GM18519 (cell line): ENCODE data around the gene COA6.

Experiments
- ATAC-seq: cut with Tn5 transposase; IDR thresholded peaks from one replicate; pipeline ENCODE4 v1.9.1; 2021; ENCODE audit warnings: mild to moderate bottlenecking, moderate library complexity; ENCODE audit not compliant: unreplicated experiment, low FRiP score

Gene COA6

DNA sequence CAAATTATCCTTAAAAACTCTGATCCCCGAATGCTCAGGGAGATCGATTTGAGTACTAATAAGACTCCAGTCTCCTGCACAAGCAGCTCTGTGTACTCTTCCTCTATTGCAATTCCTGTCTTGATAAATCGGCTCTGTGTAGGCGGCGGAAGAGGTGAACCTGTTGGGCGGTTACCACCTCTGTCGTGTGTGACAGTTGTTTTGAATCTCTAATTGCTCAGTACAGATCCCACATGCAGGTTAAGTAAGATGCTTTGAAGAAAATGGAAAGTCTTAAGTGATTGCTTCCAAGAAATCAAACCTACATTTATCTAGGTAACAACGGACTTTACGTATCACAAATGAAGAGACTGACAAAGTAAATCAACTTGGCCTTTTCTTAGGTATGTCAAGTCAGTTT lies 35.5 kb downstream of the COA6 start:
- ATAC-seq, result no peak

DNA sequence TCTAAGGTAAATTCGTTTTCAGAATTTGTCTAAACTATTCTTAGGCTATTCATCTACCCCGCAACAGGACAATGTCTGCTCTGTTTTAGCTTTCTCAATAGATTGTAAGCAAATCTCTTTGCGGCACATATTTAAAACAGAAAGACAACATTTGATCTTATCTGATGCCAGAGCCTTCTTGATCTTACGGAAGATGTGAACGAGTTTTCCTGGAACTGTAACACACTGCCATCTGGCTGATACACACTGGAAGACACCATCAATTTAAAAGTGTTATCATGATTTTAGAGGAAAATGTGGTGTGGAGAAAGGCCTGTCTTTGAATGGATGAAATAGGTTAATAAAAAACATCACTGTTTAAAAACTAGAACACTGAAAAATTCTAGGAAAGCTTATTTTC lies 36.1 kb downstream of the COA6 start:
- no peak for ATAC-seq

- no peak for ATAC-seq
Measured at GRCh38 chr1:234412830-234413229, 39.6 kb downstream of the COA6 start.

- ATAC-seq, result no peak
Measured at GRCh38 chr1:234413485-234413884, 40.2 kb downstream of the COA6 start.

DNA sequence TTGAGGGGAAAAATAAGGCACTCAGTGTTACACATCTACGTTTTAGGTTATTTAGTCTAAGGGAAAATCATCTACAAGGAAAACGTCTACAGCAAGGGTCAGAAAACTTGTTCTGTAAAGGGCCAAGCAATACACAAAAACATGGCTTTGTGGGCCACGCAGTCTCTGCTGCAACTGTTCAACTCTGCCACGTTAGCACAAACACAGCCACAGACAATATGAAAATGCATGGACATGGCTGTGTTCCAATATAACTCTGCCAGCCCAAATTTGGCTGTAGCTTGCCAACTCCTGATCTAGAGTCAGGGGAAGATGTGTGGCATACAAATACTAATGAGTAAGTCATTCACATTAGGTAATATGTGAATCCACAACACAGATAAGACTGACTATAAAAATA lies 40.7 kb downstream of the COA6 start:
- ATAC-seq, result no peak

- no peak for ATAC-seq
Measured at GRCh38 chr1:234427950-234428646, 54.8 kb downstream of the COA6 start.

- ATAC-seq, result no peak
Measured at GRCh38 chr1:234429434-234429806, 56.2 kb downstream of the COA6 start.

DNA sequence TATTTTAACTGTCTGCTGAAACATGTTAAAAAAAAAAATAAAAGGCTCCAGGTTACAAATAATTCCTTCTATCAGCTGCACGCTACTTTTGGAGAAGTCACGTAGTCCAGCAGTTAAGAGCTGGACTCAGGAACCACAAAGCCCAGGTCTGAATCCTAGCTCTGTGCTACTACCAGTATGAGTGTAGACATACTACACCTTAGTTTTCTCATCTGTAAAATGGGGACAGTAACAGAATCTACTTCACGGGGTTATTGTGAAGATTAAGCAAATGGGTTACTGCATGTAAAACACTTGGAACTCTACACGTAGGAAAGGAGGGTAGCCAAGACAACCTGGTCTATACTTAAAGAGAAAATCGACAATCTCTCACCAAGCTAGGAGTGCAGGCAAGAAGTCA lies 57.4 kb downstream of the COA6 start:
- no peak for ATAC-seq

DNA sequence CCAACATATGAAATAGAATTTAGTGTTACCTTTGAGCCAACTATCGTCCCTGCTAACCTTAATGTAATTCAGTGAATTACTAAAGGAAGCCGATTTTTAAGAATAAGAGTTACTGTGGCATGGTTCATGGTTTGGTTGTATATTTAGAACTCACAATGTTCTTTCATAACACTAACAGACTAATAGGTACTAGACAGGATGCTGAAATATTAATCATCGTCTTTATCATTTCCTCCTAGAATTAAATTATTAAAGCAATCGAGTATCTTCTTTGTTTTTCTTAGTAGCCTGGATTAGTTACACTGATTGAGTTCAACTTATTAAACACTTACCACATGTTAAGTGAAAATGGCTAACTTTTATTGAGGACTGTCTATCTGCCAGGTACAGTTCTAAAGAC lies 58.0 kb downstream of the COA6 start:
- no peak for ATAC-seq

- peak; percentile 62 for ATAC-seq
Measured at GRCh38 chr1:234433563-234434285, 60.5 kb downstream of the COA6 start.
